ENCODE data around the gene WNT9B.
A peak's percentile ranks its signal among the peaks of the same experiment; 100 is the strongest.
"Not testable (repeated sequence)": the region's sequence is repeated elsewhere in the genome, so short reads cannot be mapped to it uniquely, and the experiment has no call there.

The WNT9B gene

DNA sequence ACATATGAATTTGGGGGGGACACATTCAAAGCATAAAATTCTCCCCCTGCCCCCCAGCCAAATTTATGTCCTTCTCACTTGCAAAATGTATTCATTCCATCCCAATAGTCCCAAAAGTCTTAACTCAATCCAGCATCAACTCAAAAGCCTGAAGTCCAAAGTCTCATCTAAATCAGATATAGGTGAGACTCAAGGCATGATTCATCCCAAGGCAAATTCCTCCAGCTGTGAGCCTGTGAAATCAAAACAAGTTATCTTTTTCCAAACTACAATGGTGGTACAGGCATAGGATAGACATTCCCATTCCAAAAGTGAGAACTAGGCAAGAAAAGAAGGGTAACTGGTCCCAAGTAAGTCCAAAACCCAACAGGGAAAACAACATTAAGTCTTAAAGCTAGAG lies 65.7 kb downstream of the WNT9B start:
- ATAC-seq = no peak

DNA sequence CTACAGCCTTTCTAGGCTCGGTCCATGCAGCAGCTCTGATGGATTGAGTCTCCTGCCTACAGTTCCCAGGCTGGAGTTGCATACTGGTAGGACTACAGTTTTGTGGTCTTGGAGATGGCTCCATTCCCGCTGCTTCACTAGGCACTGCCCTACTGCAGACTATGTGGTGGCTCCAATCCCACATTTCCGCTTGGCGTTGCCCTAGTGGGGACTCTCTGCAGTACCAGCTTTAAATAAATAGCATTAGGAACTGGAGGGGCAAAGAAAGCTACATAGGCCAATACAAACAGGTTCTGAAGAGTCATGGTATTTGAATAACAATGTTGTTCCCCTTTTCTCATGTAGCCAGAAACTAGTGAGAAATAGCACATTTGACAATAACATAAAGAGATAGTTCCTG lies 66.1 kb downstream of the WNT9B start:
- no peak for ATAC-seq

DNA sequence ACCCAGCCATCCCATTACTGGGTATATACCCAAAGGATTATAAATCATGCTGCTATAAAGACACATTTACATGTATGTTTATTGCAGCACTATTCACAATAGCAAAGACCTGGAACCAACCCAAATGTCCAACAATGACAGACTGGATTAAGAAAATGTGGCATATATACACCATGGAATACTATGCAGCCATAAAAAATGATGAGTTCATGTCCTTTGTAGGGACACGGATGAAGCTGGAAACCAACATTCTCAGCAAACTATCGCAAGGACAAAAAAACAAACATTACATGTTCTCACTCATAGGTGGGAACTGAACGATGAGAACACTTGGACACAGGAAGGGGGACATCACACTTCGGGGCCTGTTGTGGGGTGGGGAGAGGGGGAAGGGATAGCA lies 70.6 kb downstream of the WNT9B start:
- not testable (repeated sequence) for ATAC-seq

DNA sequence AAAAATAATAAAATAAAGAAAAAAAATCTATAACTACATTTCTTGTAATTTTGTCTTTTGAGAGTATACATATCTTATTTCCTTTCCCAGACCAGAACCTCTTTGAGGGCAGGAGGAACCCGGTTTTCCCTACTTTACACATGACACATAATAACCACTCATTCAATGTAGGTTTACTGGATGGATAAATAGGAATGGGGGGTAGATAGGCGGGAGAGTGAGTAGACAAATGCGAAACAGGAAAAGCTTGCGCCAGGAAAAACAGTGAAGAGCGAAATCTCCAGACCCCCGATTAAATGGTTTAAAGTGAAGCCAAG lies 71.1 kb downstream of the WNT9B start:
- no peak for ATAC-seq

DNA sequence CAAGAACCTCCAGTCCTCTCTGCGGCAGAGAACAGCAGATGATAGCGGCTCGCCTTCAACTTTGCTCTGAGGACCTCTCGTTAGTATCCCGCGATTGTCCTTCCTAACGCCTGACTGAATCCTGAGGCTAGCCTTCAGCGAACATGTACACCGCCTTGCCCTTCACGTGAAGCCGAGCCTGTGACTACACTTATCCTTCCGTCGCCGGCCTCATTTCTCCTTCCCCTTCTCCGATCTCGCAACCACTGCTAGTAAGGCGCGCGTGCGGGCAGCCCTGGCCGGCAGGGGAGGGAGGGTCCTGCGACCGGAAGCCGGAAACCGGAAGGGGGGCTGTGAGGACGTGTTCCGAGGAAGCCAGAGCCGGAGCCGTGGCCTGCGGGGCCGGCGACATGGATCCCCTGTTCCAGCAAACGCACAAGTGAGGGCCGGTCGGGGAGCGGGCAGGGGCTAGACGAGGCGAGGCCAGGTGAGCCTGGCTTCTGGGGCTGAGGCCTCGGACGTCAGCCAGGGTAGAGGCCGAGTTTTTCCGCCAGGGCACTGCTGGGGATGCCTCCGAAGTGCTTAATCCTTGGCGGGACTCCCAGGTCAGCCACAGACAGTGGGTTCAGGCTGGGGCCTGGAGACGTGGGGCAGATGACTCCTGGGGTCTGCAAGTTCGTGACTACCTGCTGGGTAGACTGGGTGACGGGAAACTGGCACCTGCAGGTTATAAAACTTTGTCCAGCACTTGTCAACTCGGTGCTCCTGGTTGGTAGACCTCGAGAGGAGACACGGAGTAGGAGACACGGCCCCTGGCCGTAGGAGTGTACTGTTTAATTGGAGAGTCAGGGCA lies 71.6 kb downstream of the WNT9B start, which contains the start of gene GOSR2:
TSS of gene GOSR2 (plus strand) at position 357 of the 832 bp plus-strand sequence. CDS start at position 390, 33 bp downstream.
- peak; percentile 94 for ATAC-seq

DNA sequence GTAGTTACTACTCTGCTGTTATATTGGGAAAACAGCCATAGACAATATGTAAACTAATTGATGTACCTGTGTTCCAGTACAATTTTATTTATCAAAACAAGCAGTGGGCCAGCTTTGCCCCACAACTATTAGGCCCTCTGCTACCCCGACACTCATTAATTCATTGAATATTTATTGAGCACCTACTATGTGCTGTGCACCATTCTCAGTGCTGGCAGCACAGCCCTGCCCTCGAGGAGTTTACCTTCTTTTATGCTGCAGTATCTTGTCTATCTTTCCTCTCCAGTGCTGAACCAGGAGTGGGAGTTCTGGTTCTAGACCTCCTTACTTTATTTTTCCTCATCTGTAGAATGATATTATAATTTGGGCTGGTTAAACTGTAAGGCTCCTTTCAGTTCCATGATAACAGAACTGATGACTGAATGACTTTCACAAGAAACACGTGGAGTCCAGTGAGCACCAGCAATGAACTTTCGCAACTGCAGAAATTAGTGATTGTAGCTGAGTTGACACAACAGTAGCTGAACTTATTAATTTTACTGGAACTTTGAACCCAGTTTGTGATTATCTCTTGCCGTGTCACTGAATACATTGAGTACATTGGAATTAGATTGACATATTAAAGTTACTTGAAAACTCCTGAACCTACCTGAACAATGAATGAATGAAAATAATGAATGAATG lies 73.9 kb downstream of the WNT9B start:
- ATAC-seq = no peak

DNA sequence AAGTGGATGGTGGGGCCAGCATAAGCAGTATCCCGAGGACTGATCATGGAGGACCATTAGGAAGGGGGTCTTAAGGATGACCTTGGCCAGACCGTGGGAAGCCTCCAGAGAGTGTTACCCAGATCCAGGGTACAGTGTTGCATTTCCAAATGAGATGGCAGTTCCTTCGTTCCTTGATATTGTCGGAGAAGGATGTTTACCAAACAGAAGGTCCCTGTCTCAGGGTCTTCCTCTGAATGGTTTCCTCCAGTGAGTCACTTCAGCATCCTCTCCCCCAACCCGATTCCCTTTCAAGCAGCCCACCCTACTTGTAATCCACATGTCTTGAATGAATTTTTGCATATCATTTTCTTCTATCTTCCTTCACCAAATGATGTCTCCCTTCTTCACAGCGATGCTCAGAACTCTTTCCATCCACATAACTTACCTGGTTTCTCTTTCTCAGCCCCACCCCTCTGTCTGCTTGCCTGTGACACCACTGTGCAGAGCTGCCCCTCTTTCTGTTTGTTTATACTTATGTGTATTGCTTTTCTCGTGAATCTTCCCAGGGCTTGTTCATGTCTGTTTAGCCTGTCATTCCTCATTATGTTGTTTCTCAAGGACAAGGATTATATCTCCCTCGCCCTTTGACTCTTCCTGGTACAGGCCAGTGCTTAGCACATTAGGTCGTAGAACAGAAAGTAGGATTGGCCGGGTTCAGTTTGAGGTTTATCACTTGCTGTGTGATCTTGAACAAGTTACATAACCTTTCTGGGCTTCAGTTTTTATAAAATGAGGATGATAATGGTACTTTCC lies 77.3 kb downstream of the WNT9B start:
- ATAC-seq = no peak

DNA sequence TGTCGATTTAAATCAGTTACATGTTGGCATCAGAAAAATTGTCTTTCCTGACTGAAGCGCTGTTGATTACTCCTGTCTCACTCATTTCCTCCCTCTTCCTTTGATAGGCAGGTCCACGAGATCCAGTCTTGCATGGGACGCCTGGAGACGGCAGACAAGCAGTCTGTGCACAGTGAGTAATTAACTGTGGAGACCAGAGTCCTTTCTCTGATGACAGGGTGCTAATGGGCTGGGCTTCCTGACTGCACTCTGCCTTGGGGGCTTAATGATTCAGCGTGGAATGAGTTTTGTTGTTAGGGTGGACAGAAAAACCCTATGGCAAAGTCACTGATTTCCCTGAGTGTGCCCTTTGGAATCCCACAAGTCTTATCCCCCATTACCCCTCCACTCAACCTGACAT lies 78.0 kb downstream of the WNT9B start:
- no peak for ATAC-seq

DNA sequence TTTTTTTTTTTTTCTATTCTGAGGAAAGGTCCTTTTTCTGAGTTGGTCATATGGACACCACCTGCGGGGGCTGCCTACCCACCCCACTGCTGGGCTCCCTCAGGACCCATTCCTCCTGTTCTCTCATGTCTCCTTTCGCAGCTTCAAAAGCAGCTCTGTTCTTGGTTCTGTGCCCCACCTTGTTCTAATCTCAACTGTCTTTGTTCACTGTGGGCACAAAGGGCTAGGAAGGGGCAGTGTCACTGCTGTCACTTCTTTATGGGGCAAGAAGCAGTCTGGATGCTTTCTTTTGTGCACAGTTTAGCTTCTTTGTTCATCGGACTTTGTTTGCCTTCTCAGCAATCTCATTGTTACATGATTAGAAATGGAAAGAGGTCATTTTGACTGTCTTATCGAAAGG lies 78.7 kb downstream of the WNT9B start:
- ATAC-seq = no peak

DNA sequence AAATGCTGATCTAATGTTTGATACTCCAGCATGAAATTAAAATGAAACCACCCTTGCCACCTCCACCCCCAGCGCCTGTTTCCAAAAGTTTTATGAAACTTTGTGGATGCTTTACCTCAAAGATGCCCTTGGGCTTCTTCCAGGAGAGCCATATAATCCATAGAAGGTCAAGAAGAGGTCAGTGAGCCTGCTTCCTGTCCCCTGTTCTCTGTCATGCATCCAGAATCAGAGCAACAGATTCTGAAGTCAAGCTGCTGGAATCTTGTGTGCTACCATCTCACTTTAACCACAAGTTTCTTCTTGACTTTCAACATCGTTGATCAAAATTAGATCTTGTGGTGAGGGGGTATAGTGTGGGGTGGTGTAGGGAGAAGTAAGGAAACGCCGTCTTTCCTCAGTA lies 80.2 kb downstream of the WNT9B start:
- ATAC-seq = no peak

DNA sequence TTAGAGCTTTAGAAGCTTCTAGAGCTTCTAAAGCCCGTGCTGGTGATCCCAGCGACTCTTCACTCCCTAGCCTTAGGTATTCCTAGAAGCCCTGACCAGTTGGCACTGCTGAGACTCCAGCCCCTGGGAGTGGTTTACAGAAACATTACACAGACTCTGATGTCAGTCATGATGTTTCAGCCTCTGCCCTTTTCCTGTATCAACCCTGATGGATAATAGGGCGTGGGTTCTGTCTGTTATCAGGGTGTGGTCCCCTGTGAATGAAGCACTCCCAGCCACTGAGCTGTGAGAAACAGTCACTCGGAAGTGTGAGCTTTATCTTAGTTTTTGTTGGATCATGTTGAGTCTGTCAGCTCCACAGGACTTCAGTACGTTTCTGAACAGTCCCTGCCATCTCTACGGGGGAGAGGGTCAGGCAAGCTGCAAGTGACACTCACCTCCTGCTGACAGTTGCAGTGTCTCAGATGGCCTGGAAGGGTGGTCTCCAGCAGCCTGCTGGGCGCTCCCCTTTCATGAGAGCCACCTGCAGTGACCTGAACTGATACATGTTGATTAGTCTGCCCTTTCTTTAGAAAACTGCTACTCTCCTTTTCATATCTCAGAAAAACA lies 84.4 kb downstream of the WNT9B start:
- no peak for ATAC-seq
